Psoas muscle (tissue), 8 donors: ENCODE results near the gene RAPGEF3. TPM values are rescaled to one million over a fixed set of nuclear protein-coding genes. Genes with fewer than 3 reads are reported as not detected.
A peak's percentile ranks its signal among the peaks of the same experiment; 100 is the strongest.

Experiments
- ATAC-seq, 4 donors: fragments of 200-7000 bp; cut with Tn5 transposase; one replicate each; pipeline ENCODE4 v1.9.1; 2020; ENCODE audit warnings: moderate library complexity in 3 of 4, mild to moderate bottlenecking in 2 of 4
- DNase-seq, 2 donors: peaks; one replicate each; pipeline ENCODE4 v3.0.0-alpha.2; 2020
- H3K27ac ChIP-seq: fragments of 200-600 bp; one replicate; pipeline ENCODE4 v1.8.0; 2022
- H3K27me3 ChIP-seq, 3 donors: fragments of 200-600 bp in 1 of 3; one replicate each; pipeline versions ENCODE4 v1.6.1 to v1.8.0; 2013 to 2022; ENCODE audit warnings: low read length in 2 of 3, mild to moderate bottlenecking in 2 of 3, moderate library complexity in 1 of 3; ENCODE audit not compliant: insufficient read depth in 3 of 3
- H3K36me3 ChIP-seq, 2 donors: fragments of 200-600 bp in 1 of 2; one replicate each; pipeline versions ENCODE4 v1.6.1 to v1.8.0; 2013 to 2022; ENCODE audit warnings: low read depth in 1 of 2, mild to moderate bottlenecking in 1 of 2, moderate library complexity in 1 of 2; ENCODE audit not compliant: insufficient read depth in 1 of 2
- H3K4me1 ChIP-seq: fragments of 200-600 bp; one replicate; pipeline ENCODE4 v1.8.0; 2022
- H3K4me3 ChIP-seq: fragments of 200-600 bp; one replicate; pipeline ENCODE4 v1.8.0; 2022; ENCODE audit warnings: mild to moderate bottlenecking
- H3K9me3 ChIP-seq: fragments of 200-600 bp; one replicate; pipeline ENCODE4 v1.8.0; 2022
- CTCF ChIP-seq: fragments of 200-600 bp; IDR thresholded peaks from one replicate; pipeline ENCODE4 v1.8.0; 2022; ENCODE audit warnings: antibody characterized with exemption
- WGBS, 3 donors: extraction: QIAGEN DNeasy Blood & Tissue Kit; methylation state at CpG; one replicate each; pipeline versions ENCODE4 v1.1.6 to v1.1.7; 2013; 5-methylcytosine and 5-hydroxymethylcytosine counted together
- intact Hi-C, 2 donors: fragments of 100-400 bp; cut with DNase I; formaldehyde crosslinking; loops; one replicate each; pipeline versions ENCODE4 v1.11.0 to v1.14.2; 2022
- polyA plus RNA-seq, 3 donors: library from polyadenylated mRNA; stranded (reverse); fragments of 200-250 nt; gene quantifications; one replicate each; pipeline ENCODE4 v1.2.3, GENCODE V29; 2013
- total RNA-seq, 4 donors: library from RNA; stranded (reverse); fragmentation: NEBNext Ultra II Directional in 2 of 4; extraction: Animal tissue kit (Norgen Biotek cat#: 25700) in 2 of 4; gene quantifications; one replicate each; pipeline versions ENCODE4 v1.2.1 to v1.2.4, GENCODE V29; 2021 to 2023
- donor health status: healthy with polysubstance abuse.
- donor health status: DM: no; HTN: no; CAD: no; lungs with moderate emphysema.
- donor health status: Bipolar disorder and iron deficiency.
- donor health status: healthy.
- donor health status: DM: yes; HTN: yes; CAD: no.
- donor health status: DM: no; HTN: no; CAD: no.
- donor health status: DM: no; HTN: no; CAD: no.
- donor health status: DM: yes; HTN: yes; CAD: no.

RAPGEF3 gene
- total and polyA plus RNA-seq, 7 donors, result 5.1 to 29.9 (median 14.7) TPM

- 92 to 98% (median 96%) methylated on average over 2 of the region's 2 CpGs for WGBS, 3 donors
- H3K4me1 ChIP-seq, result no peaks in the 10 kb centered on the region
- H3K4me3 ChIP-seq, result no peak overlapping the region
- H3K27ac ChIP-seq, result no peak overlapping the region
- intact Hi-C loops, result loop anchor here in 1 of 2 donors (5.0 to 10.0 kb wide), 2 partner anchors 37 to 654 kb away; no protein-coding TSS in a partner anchor
- peaks cover 0 to 58% of the 10 kb centered on the region in 2 donors for H3K36me3 ChIP-seq
- TF ChIP-seq CTCF, result no peak
- no peak for ATAC-seq
- DNase-seq, result no peak
- H3K27me3 ChIP-seq, result no peaks in the 10 kb centered on the region
- H3K9me3 ChIP-seq, result no peaks in the 10 kb centered on the region
Observed at GRCh38 chr12:47689215-47689614, 69.5 kb downstream of the RAPGEF3 start.

GRCh38 chr12:47687636-47688035 is 71.0 kb downstream of the RAPGEF3 start:
- H3K36me3 ChIP-seq, result peaks cover 0 to 56% of the 10 kb centered on the region in 2 donors
- 65 to 95% (median 91%) methylated on average over 3 of the region's 3 CpGs for WGBS, 3 donors
- no peak overlapping the region for H3K27ac ChIP-seq
- H3K27me3 ChIP-seq, result no peaks in the 10 kb centered on the region
- no peaks in the 10 kb centered on the region for H3K4me1 ChIP-seq
- no peaks in the 10 kb centered on the region for H3K9me3 ChIP-seq
- ATAC-seq (no peak), DNase-seq (no peak)
- TF ChIP-seq CTCF, result no peak
- intact Hi-C loops, result loop anchor here in 1 of 2 donors (5.0 to 10.0 kb wide), 2 partner anchors 35 to 653 kb away; no protein-coding TSS in a partner anchor
- H3K4me3 ChIP-seq, result no peak overlapping the region

- peak in 1 of 4 donors; percentile 49 for ATAC-seq
- no peaks in the 10 kb centered on the region for H3K4me1 ChIP-seq
- 76 to 86% (median 78%) methylated on average over 4 of the region's 4 CpGs for WGBS, 3 donors
- H3K36me3 ChIP-seq, result peaks cover 0 to 55% of the 10 kb centered on the region in 2 donors
- no peaks in the 10 kb centered on the region for H3K27me3 ChIP-seq
- DNase-seq, result no peak
- H3K27ac ChIP-seq, result no peak overlapping the region
- H3K9me3 ChIP-seq, result no peaks in the 10 kb centered on the region
- intact Hi-C loops, result loop anchor here in 1 of 2 donors (5.0 to 10.0 kb wide), 2 partner anchors 34 to 652 kb away; no protein-coding TSS in a partner anchor
- TF ChIP-seq CTCF, result peak; percentile 53
- no peak overlapping the region for H3K4me3 ChIP-seq
Observed at GRCh38 chr12:47686645-47687240, 71.9 kb downstream of the RAPGEF3 start.

Other genes starting within 250 kb of the RAPGEF3 start
- 10 to 100 TPM; 24.1 to 28.5 (median 27.4) TPM for gene RPAP3, start 52.9 kb downstream of the RAPGEF3 start, total RNA-seq
- gene RPAP3, start 52.9 kb downstream of the RAPGEF3 start, polyA plus RNA-seq, result 10 to 100 TPM; 18.8 to 43.2 (median 20.9) TPM
- gene ENDOU, start 33.4 kb downstream of the RAPGEF3 start, total RNA-seq, result under 1 TPM in 2 of 4 donors, not detected in 2; 0.13 to 0.15 TPM
- under 1 TPM in 2 of 3 donors, not detected in 1; 0.25 to 0.82 TPM for gene ENDOU, start 33.4 kb downstream of the RAPGEF3 start, polyA plus RNA-seq
- gene SLC48A1, start 14.4 kb upstream of the RAPGEF3 start, total RNA-seq, result 10 to 100 TPM; 21.8 to 28.7 (median 27.3) TPM
- 10 to 100 TPM; 12.7 to 23.5 (median 19.6) TPM for gene SLC48A1, start 14.4 kb upstream of the RAPGEF3 start, polyA plus RNA-seq
- gene HDAC7, start 61.0 kb upstream of the RAPGEF3 start, total RNA-seq, result 10 to 100 TPM; 21.4 to 27.8 (median 23.5) TPM
- 10 to 100 TPM; 11.0 to 25.2 (median 13.6) TPM for gene HDAC7, start 61.0 kb upstream of the RAPGEF3 start, polyA plus RNA-seq
- 1 to 10 TPM; 2.5 to 6.1 (median 4.5) TPM for gene VDR, start 146.1 kb upstream of the RAPGEF3 start, total RNA-seq
- gene VDR, start 146.1 kb upstream of the RAPGEF3 start, polyA plus RNA-seq, result 1 to 10 TPM in 1 of 3 donors, under 1 TPM in 2; 0.62 to 3.0 (median 0.74) TPM
- gene TMEM106C, start 204.7 kb upstream of the RAPGEF3 start, total RNA-seq, result 10 to 100 TPM in 3 of 4 donors, 1 to 10 TPM in 1; 7.7 to 15.8 (median 12.6) TPM
- gene TMEM106C, start 204.7 kb upstream of the RAPGEF3 start, polyA plus RNA-seq, result 10 to 100 TPM; 14.3 to 33.4 (median 14.7) TPM
- gene COL2A1, start 245.6 kb upstream of the RAPGEF3 start, total RNA-seq, result under 1 TPM in 1 of 4 donors, not detected in 3; 0.06 TPM
- under 1 TPM in 2 of 3 donors, not detected in 1; 0.07 to 0.41 TPM for gene COL2A1, start 245.6 kb upstream of the RAPGEF3 start, polyA plus RNA-seq